Fibroblast of lung (primary cell): ENCODE data around the gene SMAD3.

ENCODE experiments used
- CTCF ChIP-seq, 2 donors: IDR thresholded peaks in 1 of 2; conservative IDR thresholded peaks in 1 of 2; 1 replicate in 1 of 2; 2 replicates in 1 of 2; pipeline ENCODE4 v1.5.1; 2011 to 2012; ENCODE audit warnings: low read length in 2 of 2, control low read depth in 1 of 2, inconsistent platforms in 1 of 2, low read depth in 1 of 2, mild to moderate bottlenecking in 1 of 2
- EZH2 ChIP-seq: IDR thresholded peaks from 2 replicates; pipeline ENCODE4 v1.5.1; 2012; ENCODE audit warnings: low read length, control low read depth, mild to moderate bottlenecking; ENCODE audit errors: missing control alignments

GRCh38 chr15:67130166-67130565 lies 64.8 kb downstream of the SMAD3 start:
- TF ChIP-seq CTCF (conservative IDR thresholded peaks at IDR 0.05 in 1 of 2, IDR thresholded peaks at IDR 0.05 in 1 of 2; ENCODE audit: low read depth in 1 of 2, low read length in 2 of 2): no peak
- no peak for TF ChIP-seq EZH2
